CD4-positive, alpha-beta T cell treated with Interleukin-4 for 1 hour (primary cell): Measurements from ENCODE around the gene ATP12A.

Source experiments
- DNase-seq, 2 donors: peaks; one replicate each; pipeline ENCODE4 v3.0.0-alpha.2; 2020 to 2022

Gene ATP12A

GRCh38 chr13:24738366-24738847 is 58.2 kb downstream of the ATP12A start:
- DNase-seq: no peak

- no peak for DNase-seq
These were observed 60.0 kb downstream of the ATP12A start for GRCh38 chr13:24740014-24740890.

DNA sequence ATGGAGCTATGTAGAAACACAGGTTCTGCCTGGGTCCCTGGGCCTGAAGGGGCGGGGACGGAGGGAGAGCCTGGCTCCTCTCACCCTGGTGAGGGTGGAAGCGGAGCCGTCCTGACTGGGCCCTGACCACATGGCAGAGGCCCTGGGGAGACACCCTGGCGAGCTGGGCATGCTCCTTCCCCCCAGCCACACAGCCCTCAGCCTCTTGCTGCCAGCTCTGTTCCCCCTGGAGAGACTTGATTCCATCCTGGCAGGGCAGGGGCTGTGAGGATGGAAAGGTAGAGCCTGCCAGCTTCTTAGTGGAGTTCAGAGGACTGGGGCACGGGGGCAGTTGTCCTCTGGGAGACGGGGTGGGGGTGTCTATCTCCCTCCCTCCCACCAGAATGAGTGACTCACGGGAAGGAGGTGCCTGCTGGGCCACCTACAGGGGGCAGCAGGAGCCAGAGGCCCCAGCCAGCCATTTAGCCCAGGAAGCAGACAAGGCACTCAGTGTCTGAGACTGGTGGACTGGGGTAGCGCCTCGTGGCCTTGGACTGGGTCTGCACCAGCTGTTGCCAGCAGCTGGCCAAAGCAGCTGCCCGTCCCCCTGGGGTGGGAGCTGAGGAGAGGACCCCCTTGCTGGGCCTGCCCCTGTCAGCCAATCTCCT is 60.9 kb downstream of the ATP12A start:
- DNase-seq: no peak

DNA sequence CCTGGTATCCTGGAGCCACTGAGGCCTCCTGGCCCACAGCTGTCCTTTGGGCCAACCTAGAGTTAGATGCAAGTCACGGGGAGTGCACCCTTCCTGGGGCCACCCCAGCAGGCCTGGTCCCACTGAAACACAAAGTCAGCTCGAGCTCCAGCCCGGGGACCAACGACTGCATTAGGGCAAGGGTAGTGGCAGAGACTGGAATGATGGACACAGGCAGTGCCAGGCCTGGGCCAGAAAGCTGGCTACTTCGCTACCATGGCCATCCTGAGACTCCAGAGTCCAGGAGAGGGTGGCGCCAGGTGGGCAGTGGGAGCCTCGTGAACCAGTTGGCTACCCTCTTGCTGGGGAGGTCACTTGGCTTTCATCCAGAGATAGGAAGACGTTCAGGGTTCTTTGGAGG is 61.6 kb downstream of the ATP12A start:
- DNase-seq: no peak

- DNase-seq: no peak
These were observed 62.1 kb downstream of the ATP12A start for GRCh38 chr13:24742294-24742693.

DNA sequence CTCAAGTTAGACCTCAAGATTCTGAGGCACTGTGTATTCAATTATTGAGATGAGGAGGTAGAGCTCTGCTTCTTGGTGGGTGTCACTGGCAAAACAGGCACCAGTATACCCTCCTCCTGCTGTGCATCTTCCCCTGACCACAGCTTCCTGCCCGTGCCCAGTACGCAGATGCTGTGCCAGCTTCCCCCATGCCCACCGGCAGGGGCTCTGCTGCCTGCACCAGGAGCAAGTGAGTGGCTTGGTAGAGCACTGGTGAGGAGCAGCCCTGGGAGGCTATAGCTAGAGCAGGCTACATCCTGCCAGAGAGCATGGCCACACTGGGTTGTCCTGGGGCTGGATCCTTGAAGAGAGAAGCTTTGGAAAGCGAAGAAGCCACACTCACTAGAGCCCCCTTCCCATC is 62.8 kb downstream of the ATP12A start:
- no peak for DNase-seq

DNA sequence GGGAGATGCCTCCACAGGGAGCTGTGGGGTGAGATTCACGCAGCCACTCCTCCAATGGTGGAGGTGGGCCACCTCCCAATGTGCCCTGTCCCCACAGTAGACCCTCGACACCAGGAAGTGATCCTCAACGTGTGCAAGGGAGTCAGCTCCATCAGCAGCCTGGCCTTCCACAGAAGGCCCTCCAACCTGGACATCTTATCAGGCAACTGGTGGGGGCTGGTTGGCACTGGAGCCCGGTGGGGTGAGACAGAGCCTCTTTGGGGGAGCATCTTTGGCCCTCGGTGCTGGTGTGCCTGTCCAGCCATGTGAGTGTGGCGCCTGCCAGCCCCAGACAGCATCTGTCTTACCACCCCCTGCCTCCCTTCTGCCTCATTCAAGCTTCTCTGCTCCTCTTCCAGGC is 64.0 kb downstream of the ATP12A start:
- no peak for DNase-seq

DNA sequence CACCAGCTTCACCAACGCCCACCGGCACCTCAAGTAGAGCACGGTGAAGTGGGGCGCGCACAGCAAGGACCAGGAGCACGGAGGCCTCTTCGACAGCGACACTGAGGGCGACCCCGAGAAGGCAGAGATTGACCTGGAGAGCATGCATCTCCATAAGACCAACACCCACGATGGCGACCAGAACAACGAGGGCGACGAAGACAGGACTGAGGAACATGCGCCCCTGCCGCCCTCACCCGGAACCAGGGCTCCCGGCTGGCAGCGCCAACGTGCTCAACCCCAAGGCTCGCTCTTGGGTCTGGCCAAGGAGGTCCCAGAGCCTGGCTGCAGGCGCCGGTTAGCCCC is 65.3 kb downstream of the ATP12A start:
- no peak for DNase-seq

GRCh38 chr13:24745861-24746617 is 65.8 kb downstream of the ATP12A start:
- no peak for DNase-seq

DNA sequence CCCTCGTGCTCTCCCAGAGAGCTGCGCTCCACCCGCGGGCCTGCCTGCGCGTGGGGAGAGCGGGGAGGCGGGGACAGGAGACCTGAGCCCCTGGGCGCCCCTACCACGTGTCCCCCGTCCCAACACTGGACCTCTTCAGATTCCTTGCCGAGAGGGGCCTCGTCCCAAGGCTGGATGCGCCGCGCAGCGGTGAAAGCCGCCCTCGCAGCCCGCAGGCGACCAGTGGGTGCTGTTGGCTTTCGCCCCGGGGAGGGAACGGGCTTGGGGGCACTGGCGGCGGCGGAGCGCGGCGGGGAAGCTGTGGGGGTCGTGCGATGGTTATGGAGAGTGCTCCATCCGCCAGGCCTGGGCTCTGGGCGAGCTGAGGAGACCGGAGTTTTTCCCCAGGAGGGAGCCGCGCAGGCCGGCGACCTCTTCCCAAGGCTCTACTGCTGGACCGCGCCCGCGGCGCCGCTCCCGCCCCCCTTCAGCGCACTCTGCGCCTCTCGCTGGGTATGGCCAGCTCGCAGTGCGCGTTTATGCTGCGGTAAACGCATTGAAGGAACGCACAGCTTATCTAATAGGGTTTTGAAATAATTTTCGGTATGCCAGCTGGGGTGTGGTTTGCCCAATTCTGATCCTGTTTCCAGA is 66.5 kb downstream of the ATP12A start:
- no peak for DNase-seq

- no peak for DNase-seq
These were observed 67.2 kb downstream of the ATP12A start for GRCh38 chr13:24747248-24748060.

GRCh38 chr13:24748061-24748400 is 67.8 kb downstream of the ATP12A start:
- no peak for DNase-seq

DNA sequence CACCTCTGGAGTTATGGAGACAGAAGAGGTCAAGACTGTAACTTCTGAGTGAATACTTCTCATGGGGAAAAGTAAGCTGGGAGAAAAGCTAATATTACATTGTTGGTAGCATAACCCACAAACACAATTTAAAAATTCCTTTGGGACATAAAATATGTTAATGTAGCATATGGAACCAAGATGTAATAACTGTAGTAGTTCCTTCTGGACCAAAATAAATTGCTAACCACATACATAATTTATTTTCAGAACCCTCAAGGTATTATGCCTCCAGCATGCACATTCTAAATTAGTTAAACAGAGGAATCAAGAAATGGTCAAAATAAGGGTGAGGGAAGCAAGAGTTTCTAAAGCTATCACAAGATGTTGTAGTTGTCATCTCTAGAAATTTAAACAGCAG is 79.0 kb downstream of the ATP12A start:
- no peak for DNase-seq
